Raji (cell line): ENCODE results near the gene CCDC134.

ENCODE experiments used
- POLR2A ChIP-seq: IDR thresholded peaks from 2 replicates; pipeline ENCODE4 v1.6.1; 2011; ENCODE audit warnings: low read depth, low read length, control low read depth; ENCODE audit not compliant: insufficient read depth

The CCDC134 gene

DNA sequence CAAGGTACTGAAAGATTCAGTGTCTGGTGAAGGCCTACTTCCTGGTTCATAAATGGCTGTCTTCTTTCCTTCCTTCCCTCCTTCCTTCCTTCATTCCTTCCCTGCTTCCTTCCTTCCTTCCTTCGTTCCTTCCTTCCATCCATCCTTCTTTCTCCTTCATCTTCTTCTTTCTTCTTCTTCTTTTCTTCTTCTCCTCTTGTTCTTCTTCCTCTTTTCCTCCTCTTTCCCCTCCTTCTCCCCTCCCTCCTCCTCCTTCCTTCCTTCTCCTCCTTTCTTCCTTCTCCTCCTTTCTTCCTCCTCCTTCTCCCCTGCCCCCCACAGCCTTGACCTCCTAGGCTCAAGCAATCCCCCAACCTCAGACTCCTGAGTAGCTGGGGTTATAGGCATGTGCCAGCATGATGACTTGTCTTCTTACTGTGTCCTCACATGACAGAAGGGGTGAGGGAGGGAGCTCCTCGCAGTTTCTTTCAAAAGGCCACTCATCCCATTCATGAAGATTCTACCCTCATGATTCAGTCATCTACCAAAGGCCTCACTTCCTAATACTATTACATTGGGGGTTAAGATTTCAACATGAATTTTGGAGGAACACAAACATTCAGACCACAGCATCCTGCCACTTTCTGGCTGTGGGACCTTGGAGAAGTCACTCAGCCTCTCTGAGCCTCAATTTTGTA, 22.6 kb upstream of the CCDC134 start:
- TF ChIP-seq POLR2A: no peak

GRCh38 chr22:41779929-41780505, 20.5 kb upstream of the CCDC134 start:
- TF ChIP-seq POLR2A: no peak

DNA sequence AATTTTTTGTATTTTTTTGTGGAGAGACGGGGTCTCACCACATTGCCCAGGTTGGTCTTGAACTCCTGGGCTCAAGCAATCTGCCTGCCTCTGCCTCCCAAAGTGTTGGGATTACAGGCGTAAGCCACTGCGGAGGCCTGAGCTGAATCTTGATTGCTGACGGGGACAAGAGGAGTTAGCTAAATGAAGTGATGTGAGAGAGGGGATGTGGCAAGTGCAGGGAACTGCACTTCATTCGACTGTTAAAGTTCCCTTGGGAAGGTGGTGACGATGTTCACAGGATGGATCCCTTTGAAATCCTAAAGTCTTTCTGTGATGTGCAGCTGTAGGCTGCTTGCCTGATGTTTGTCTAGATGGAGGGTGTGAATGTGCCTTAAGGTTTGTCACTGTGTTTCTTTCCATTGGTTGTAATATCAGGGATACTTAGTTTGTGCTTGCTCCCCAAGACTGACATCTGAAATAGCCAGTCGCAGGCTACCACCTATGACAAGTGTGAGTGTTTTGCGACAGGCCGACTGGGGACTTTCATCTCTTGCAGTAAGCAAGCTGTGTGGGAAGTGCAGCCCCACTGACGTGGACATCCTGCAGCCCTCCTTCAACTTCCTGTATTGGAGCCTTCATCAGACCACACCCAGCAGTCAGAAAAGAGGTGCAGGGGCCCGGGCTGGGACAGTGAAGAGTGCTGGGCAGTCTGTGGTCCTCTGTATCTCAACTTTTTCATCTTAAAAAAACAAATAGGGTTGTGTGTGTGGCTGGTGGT, 19.6 kb upstream of the CCDC134 start:
- peak; percentile 56 for TF ChIP-seq POLR2A

- TF ChIP-seq POLR2A: no peak
Observed at GRCh38 chr22:41781507-41781906, 19.0 kb upstream of the CCDC134 start.

GRCh38 chr22:41782316-41782715, 18.2 kb upstream of the CCDC134 start:
- no peak for TF ChIP-seq POLR2A

- TF ChIP-seq POLR2A: no peak
Observed at GRCh38 chr22:41782751-41783150, 17.7 kb upstream of the CCDC134 start.

GRCh38 chr22:41787331-41787730, 13.1 kb upstream of the CCDC134 start:
- no peak for TF ChIP-seq POLR2A

- no peak for TF ChIP-seq POLR2A
Observed at GRCh38 chr22:41793871-41794270, 6.6 kb upstream of the CCDC134 start.

GRCh38 chr22:41798736-41799135, 1.7 kb upstream of the CCDC134 start:
- TF ChIP-seq POLR2A: no peak

- no peak for TF ChIP-seq POLR2A
Observed at GRCh38 chr22:41799486-41800347, 762 bp upstream of the CCDC134 start.

DNA sequence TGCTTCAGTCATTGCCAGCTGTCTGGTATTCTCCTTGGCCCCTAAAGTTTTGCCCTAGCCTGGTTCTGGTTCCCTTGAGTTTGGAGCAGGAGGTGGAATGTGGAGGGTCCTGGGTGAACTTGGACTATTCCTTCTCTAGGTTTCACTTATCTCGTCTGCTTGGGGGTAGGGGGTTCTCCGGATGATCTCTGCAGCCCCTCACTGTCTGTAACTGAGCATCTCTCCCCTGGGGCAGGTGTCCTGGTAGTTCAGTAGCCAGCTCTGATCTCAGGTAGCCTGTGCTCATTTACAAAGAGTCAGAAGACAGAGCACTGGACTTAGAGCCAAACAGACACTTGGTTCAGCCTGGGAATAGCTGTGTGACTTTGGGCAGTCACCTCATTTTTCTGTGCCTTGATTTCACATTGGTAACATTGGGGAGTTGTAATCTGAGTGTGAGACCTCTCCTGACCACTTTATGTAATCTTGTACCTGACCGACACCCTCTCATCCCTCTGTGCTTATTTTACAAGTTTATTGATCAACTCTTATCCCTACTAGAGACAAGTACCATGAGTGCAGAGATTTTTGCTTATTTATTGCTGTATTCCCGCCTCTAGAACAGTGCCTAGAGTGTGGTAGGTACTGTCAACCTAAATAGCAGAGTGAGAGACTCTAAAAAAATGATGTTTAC, 804 bp downstream of the CCDC134 start:
- TF ChIP-seq POLR2A: no peak

DNA sequence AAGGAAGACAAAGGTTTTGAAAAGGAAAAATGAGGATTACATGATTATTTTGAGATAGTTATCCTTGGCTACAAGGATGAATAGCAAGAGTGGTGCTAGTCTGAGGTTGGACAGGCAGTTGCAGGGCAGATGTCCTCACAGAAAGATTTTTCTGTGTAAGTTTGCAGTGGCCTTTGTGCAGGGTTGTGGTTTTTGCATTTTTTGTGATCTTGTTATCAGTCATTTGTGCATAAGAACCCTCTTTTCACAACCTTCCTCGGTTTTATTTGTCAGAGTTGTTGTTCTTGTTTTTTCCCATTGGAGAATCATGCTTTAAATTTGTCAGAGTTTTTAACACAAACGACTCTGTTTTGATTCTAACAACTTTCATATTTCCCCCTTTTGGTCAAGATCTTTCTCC, 1.4 kb downstream of the CCDC134 start:
- no peak for TF ChIP-seq POLR2A

DNA sequence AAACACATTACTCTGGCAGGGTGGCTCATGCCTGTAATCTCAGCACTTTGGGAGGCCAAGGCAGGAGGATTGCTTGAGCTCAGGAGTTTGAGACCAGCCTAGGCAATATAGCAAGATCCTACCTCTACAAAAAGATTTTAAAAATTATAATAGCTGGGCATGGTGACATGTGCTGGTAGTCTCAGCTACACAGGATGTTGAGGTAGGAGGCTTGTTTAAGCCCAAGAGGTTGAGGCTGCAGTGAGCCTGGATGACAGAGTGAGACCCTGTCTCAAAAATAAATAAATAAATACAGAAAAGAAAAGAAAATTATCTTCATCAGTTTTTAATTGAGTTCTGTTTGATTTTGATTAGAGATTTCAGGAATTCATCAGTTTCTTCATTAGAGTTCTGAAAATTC, 5.2 kb downstream of the CCDC134 start:
- no peak for TF ChIP-seq POLR2A

DNA sequence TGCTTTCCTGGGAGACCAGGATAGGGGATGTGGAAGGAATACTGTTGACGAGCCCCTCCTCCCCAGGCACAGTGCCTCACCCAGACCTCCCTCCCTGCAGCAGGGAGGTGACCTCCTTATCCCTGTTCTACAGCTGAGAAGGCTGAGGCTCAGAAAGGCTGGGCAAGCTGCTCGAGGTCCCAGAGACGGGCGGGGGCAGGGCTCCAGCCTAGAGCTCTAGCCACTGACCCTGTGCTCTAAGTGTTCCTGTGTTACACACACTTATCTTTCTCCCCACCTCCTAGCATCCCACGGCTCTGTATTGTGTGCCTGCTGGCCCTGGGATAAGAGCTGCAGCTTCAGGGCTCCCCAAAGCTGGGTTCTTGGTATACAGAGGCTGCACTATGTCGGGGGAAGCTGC, 7.9 kb downstream of the CCDC134 start:
- no peak for TF ChIP-seq POLR2A

- no peak for TF ChIP-seq POLR2A
Observed at GRCh38 chr22:41810022-41810421, 9.5 kb downstream of the CCDC134 start.

DNA sequence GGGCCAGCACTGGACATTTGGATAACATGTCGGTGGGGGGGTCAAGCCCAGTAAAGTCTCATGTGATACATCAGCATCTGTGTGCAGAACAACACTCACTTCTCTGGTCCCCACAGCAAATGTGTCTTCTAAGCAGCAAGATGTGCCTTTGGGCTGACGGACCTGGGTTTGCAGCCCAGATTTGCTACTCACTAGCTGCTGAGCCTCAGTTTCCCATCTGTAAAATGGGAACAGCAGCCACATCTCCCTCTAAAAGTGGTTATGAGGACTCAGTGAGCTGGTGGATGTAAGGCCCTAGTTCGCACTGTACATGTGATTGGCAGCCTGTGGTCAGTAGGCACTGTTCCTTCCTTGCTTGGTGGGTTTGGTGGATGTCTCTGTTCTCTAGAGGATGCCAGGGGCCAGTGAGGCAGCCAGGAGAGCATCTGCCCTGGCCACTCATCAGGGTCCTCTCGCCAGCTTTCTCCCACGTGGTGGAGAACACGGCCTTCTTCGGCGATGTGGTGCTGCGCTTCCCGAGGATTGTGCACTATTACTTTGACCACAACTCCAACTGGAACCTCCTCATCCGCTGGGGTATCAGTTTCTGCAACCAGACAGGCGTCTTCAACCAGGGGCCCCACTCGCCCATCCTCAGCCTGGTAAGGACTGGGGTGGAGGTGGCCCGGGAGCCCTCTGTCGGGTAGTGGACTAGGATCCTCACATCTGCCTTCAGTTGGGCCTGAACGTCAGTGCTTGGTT, 12.5 kb downstream of the CCDC134 start:
- TF ChIP-seq POLR2A: no peak
